Measurements from ENCODE around the gene MAGED4. TPM values are rescaled to one million over a fixed set of nuclear protein-coding genes. Genes with fewer than 3 reads are reported as not detected.
"Not testable (repeated sequence)": the region's sequence is repeated elsewhere in the genome, so short reads cannot be mapped to it uniquely, and the experiment has no call there.

Gene MAGED4, protein sequence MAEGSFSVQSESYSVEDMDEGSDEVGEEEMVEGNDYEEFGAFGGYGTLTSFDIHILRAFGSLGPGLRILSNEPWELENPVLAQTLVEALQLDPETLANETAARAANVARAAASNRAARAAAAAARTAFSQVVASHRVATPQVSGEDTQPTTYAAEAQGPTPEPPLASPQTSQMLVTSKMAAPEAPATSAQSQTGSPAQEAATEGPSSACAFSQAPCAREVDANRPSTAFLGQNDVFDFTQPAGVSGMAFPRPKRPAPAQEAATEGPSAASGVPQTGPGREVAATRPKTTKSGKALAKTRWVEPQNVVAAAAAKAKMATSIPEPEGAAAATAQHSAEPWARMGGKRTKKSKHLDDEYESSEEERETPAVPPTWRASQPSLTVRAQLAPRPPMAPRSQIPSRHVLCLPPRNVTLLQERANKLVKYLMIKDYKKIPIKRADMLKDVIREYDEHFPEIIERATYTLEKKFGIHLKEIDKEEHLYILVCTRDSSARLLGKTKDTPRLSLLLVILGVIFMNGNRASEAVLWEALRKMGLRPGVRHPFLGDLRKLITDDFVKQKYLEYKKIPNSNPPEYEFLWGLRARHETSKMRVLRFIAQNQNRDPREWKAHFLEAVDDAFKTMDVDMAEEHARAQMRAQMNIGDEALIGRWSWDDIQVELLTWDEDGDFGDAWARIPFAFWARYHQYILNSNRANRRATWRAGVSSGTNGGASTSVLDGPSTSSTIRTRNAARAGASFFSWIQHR
- polyA plus RNA-seq (2012; ENCODE audit: low read depth, missing spikeins), result not detected

DNA sequence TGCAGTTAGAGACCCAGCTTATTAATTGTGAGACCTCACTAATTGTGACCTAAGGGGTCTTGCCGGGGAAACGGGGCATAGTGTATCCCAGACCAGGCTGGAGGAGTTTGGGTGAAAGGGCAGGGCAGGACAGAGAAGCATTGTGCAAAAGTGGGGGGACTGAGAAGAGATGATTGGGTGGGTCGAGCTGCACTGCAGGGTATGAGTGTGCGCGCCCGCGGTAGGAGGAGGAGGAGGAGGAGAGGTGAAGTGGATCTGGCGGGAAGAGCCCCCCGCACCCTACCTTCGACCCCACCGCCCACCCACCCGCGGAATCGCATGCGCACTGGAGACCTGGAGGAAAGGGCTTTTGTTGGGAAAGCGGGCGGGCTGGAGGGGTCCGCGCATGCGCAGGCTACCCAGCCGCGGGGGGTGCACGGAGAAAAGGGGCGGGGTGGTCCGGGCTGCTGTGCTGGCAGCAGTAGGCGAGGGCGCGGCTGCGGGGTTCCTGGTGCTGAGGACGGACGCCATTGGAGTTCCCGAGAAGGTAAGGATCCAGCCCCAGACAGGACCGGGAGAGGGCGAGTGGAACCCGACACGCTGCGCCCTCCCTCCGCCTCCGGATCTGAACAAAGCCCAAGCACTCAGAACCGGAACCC, at the start of gene MAGED4:
Gene MAGED4 (plus strand): TSS at position 449 of the 638 bp plus-strand sequence. CDS start 1,035 bp downstream, outside the sequence.
- not testable (repeated sequence) for DNase-seq (ENCODE audit: insufficient read length, low spot score); FAIRE-seq

DNA sequence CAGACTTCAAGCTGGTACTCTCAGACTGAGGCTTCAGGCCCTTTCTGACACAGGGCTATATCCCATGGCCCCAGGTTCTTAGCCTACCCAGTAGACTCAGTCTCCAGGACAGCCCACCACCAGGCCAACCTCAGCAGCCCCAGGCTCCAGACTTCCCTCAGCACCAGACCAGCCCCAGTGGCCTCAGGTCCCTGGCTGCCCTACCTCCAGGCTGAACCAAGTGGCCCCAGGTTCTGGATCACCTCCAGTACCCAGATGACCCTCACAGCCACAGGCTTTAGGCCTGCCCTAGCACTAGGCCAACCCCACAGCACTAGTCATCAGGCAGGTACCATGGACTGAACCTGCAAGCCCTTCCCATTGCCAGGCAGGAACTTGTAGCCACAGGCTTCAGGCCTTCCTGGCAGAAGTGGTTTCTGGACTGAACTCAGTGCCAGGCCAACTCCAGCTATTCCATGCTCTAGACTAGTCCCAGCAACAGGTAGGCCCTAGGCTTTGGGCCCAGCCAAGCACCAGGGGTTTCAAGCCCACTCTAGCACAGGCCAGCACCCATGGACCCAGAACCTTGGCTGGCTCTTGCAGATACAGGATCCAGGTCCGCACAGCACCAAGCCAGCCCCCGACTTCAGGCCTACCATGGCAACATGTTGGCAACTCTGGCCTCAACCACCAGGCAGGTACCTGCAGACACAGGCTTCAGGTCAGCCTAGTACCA, 45.7 kb upstream of the MAGED4 start:
- FAIRE-seq (no peak), DNase-seq (ENCODE audit: insufficient read length, low spot score) (no peak)
- TF ChIP-seq SPI1 (IDR thresholded peaks at IDR 0.05; ENCODE audit: low read depth, low read length), result no peak
- no peak for TF ChIP-seq POU2F2 (IDR thresholded peaks at IDR 0.05; ENCODE audit: low read depth, low read length)
- TF ChIP-seq POLR2A (IDR thresholded peaks at IDR 0.05; ENCODE audit: low read depth, low read length), result no peak
- TF ChIP-seq TAF1 (IDR thresholded peaks at IDR 0.05; ENCODE audit: low read depth, low read length), result no peak
- TF ChIP-seq PAX5 (IDR thresholded peaks at IDR 0.05; ENCODE audit: insufficient read depth, low read length, severe bottlenecking), result no peak
- no peak for TF ChIP-seq POLR2AphosphoS5 (IDR thresholded peaks at IDR 0.05; ENCODE audit: low read depth, low read length)

DNA sequence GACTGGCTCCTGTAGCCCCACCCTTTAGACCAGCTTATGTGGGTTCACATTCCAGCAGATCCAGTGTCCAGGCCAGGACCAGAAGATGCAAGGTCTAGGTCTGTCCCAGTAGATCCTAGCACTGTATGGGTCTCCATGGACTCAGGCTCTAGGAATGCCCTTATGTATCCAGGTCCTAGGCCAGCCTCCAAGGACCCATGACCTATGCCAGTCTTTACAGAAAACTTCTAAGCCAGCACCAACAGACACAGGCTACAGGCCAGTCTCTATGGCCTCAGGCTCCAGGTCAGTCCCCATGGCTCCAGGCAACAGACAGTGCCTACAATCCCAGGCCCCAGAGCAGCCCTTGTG, 45.2 kb upstream of the MAGED4 start:
- DNase-seq (ENCODE audit: insufficient read length, low spot score) (no peak), FAIRE-seq (no peak)
- TF ChIP-seq SPI1 (IDR thresholded peaks at IDR 0.05; ENCODE audit: low read depth, low read length) (no peak), POU2F2 (IDR thresholded peaks at IDR 0.05; ENCODE audit: low read depth, low read length) (no peak), POLR2A (IDR thresholded peaks at IDR 0.05; ENCODE audit: low read depth, low read length) (no peak)

DNA sequence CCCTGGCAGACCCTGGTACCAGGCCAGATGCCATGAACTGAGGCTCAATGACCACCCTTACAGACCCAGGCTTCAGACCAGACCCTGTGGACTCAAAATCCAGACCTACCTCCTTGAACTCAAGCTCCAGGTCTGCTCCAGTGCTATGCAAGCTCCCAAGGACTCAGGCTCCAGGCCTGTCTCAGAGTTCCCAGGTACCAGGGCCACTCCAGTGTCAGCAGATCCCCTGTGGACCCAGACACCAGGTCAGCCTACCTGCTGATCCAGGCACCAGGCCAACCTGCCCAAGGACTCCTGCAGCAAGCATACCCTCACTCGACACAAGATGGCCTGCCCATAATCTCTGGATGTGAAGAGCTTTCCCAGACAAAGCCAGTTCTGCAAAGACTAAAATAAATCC, 44.7 kb upstream of the MAGED4 start:
- FAIRE-seq (no peak), DNase-seq (ENCODE audit: insufficient read length, low spot score) (no peak)
- TF ChIP-seq SPI1 (IDR thresholded peaks at IDR 0.05; ENCODE audit: low read depth, low read length) (no peak), POLR2AphosphoS5 (IDR thresholded peaks at IDR 0.05; ENCODE audit: low read depth, low read length) (no peak), PAX5 (IDR thresholded peaks at IDR 0.05; ENCODE audit: insufficient read depth, low read length, severe bottlenecking) (no peak), TAF1 (IDR thresholded peaks at IDR 0.05; ENCODE audit: low read depth, low read length) (no peak), POLR2A (IDR thresholded peaks at IDR 0.05; ENCODE audit: low read depth, low read length) (no peak), POU2F2 (IDR thresholded peaks at IDR 0.05; ENCODE audit: low read depth, low read length) (no peak)

DNA sequence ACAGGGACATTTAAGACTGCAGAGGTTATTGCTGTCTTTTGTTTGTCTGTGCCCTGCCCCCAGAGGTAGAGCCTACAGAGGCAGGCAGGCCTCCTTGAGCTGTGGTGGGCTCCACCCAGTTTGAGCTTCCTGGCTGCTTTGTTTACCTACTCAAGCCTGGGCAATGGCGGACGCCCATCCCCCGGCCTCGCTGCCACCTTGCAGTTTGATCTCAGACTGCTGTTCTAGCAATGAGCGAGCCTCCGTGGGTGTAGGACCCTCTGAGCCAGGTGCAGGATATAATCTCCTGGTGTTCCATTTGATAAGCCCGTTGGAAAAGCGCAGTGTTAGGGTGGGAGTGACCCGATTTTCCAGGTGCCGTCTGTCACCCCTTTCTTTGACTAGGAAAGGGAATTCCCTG, 34.0 kb upstream of the MAGED4 start:
- FAIRE-seq; DNase-seq (ENCODE audit: insufficient read length, low spot score): not testable (repeated sequence)

DNA sequence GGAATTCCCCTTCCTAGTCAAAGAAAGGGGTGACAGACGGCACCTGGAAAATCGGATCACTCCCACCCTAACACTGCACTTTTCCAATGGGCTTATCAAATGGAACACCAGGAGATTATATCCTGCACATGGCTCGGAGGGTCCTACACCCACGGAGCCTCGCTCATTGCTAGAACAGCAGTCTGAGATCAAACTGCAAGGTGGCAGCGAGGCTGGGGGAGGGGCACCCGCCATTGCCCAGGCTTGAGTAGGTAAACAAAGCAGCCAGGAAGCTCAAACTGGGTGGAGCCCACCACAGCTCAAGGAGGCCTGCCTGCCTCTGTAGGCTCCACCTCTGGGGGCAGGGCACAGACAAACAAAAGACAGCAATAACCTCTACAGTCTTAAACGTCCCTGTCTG, 24.5 kb upstream of the MAGED4 start:
- FAIRE-seq; DNase-seq (ENCODE audit: insufficient read length, low spot score): not testable (repeated sequence)

DNA sequence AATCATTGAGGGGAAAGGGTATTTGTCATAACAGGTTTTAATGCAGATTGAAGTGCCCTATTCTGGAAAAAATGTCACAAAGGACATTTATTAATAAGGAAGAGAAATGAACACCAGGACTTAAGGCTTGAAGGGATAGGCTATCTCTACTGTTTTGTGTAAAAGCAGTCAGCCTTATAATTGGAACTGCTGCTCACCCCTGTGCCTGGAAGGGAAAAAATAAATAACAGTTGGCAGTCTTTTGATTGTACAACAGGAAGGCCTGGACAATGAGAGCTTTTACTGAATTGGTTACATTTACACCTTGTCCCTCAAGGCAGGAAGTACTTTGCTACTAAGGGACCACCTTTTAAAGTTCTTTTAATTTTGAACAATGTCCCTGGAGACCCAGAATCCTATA, 17.8 kb upstream of the MAGED4 start:
- no peak for FAIRE-seq

DNA sequence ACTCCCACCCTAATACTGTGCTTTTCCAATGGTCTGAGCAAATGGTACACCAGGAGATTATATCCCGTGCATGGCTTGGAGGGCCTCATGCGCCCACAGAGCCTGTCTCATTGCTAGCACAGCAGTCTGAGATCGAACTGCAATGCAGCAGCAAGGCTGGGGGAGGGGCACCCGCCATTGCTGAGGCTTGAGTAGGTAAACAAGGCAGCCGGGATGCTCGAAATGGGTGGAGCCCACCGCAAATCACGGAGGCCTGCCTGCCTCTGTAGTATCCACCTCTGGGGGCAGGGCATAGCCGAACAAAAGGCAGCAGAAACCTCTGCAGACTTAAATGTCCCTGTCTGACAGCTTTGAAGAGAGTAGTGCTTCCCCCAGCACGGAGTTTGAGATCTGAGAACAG, 13.6 kb upstream of the MAGED4 start:
- FAIRE-seq; DNase-seq (ENCODE audit: insufficient read length, low spot score): not testable (repeated sequence)

More for the DNA sequence above, 17.8 kb upstream of the MAGED4 start:
- no peak for DNase-seq (ENCODE audit: insufficient read length, low spot score)
- TF ChIP-seq POU2F2 (IDR thresholded peaks at IDR 0.05; ENCODE audit: low read depth, low read length) (no peak), SPI1 (IDR thresholded peaks at IDR 0.05; ENCODE audit: low read depth, low read length) (no peak), TAF1 (IDR thresholded peaks at IDR 0.05; ENCODE audit: low read depth, low read length) (no peak), POLR2AphosphoS5 (IDR thresholded peaks at IDR 0.05; ENCODE audit: low read depth, low read length) (no peak), POLR2A (IDR thresholded peaks at IDR 0.05; ENCODE audit: low read depth, low read length) (no peak), PAX5 (IDR thresholded peaks at IDR 0.05; ENCODE audit: insufficient read depth, low read length, severe bottlenecking) (no peak)

DNA sequence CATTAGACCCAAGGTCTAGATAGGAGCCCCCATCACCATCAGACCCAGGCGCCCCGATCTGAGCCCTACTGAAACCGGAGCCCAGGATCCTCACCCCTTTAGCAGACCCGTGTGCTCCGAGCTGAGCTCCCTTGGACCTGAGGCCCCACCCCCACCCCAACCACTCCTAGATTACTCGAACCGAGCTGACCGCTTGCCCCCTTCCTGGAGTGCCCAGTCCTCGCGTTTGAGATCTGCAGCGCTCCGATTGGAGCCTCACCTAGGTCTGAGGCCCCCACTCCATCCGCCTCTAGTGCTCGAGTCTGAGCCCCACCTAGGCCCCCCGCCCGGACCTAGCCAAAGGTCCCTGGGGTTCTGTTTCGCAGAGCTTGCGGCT, 378 bp downstream of the MAGED4 start:
- not testable (repeated sequence) for FAIRE-seq; DNase-seq (ENCODE audit: insufficient read length, low spot score)

DNA sequence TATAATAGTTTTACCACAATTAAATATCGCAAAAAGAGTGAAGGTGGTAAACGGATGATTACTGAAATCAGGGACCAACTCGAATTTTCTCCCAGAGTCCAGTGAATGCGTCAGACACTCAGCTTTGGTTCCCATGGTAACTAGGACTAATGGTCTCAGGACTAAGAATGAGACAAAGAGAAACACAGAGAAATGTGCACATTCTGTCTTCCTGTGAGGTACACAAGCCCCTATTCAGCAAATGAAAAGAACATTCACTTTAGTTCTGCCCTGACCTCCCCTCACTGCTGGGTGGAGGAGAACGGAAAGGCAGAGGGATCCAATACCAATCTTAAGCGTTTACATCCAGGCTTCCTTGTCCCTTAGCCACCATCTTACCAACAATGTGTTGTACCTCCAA, 26.7 kb downstream of the MAGED4 start:
- not testable (repeated sequence) for DNase-seq (ENCODE audit: insufficient read length, low spot score)
- peak; percentile 20 for FAIRE-seq

DNA sequence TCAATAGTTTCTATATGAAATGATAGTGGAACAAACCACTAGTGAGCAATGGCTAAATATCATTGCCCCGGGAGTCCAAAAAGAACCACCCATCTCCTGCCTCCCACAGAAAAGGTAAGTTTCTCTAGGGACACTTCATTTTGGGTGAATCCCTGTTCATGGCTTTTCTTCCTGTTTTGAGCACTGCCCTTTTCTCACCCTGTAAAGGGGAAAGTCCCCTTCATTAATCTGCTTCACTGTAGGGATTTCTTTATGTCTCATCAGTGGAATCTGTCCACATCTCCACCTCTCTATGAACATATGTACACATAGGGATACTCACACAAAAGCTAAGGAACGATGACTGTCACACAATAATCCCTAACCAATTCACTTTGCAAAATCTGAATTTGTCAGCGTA, 28.6 kb downstream of the MAGED4 start:
- TF ChIP-seq POLR2AphosphoS5 (IDR thresholded peaks at IDR 0.05; ENCODE audit: low read depth, low read length) (no peak), PAX5 (IDR thresholded peaks at IDR 0.05; ENCODE audit: insufficient read depth, low read length, severe bottlenecking) (no peak), POU2F2 (IDR thresholded peaks at IDR 0.05; ENCODE audit: low read depth, low read length) (no peak), TAF1 (IDR thresholded peaks at IDR 0.05; ENCODE audit: low read depth, low read length) (no peak), POLR2A (IDR thresholded peaks at IDR 0.05; ENCODE audit: low read depth, low read length) (no peak), SPI1 (IDR thresholded peaks at IDR 0.05; ENCODE audit: low read depth, low read length) (no peak)
- FAIRE-seq, result no peak

More for the DNA sequence above, 28.6 kb downstream of the MAGED4 start:
- no peak for DNase-seq (ENCODE audit: insufficient read length, low spot score)

All from GM12891 (cell line).